GM23248 (cell line): ENCODE data around the gene RSRC1.

Source experiments
- EZH2 ChIP-seq: fragments of 200-600 bp; sonication (generic); IDR thresholded peaks from 2 replicates; pipeline ENCODE4 v1.6.1; 2018; ENCODE audit warnings: antibody characterized with exemption, mild to moderate bottlenecking; ENCODE audit not compliant: insufficient read depth, poor library complexity, severe bottlenecking
- EZH2phosphoT487 ChIP-seq: fragments of 200-600 bp; sonication (generic); IDR thresholded peaks from 2 replicates; pipeline ENCODE4 v1.6.1; 2018; ENCODE audit warnings: antibody characterized with exemption, moderate library complexity, mild to moderate bottlenecking, low read depth; ENCODE audit not compliant: insufficient read depth

- no peak for TF ChIP-seq EZH2phosphoT487
- no peak for TF ChIP-seq EZH2
Observed at GRCh38 chr3:158456114-158456513, 346.2 kb downstream of the RSRC1 start.
